K562 (cell line): ENCODE data around the gene PRRT1.

ENCODE experiments used
- AFF4 ChIP-seq: sonication (generic); formaldehyde crosslinking; IDR thresholded peaks from 2 replicates; pipeline ENCODE4 v1.8.0; 2023; ENCODE audit warnings: mild to moderate bottlenecking, missing genetic modification reagents
- CTCF ChIP-seq, 3 experiments: IDR thresholded peaks in 2 of 3; conservative IDR thresholded peaks in 1 of 3; 2 replicates each; pipeline ENCODE4 v1.5.1; 2011 to 2012; ENCODE audit warnings: low read length in 3 of 3, mild to moderate bottlenecking in 3 of 3, control low read depth in 2 of 3, improper control_type of control experiment in 1 of 3, inconsistent platforms in 1 of 3, low read depth in 1 of 3, mixed read lengths in 1 of 3, moderate library complexity in 1 of 3; ENCODE audit not compliant: insufficient read depth in 2 of 3
- FOXM1 ChIP-seq, 2 experiments: fragments of 450-650 bp in 1 of 2; sonication (generic) in 1 of 2; formaldehyde crosslinking in 1 of 2; IDR thresholded peaks; 2 replicates each; pipeline versions ENCODE4 v1.6.1 to v1.9.0; 2017 to 2022; ENCODE audit warnings: low read depth in 2 of 2, mild to moderate bottlenecking in 2 of 2, missing genetic modification reagents in 1 of 2, moderate library complexity in 1 of 2
- MBD2 ChIP-seq: sonication (generic); IDR thresholded peaks from 2 replicates; pipeline ENCODE4 v1.6.1; 2016; ENCODE audit warnings: low read depth, borderline replicate concordance
- MECOM ChIP-seq: fragments of 250-450 bp; sonication (Bioruptor Pico); IDR thresholded peaks from 2 replicates; pipeline ENCODE4 v1.8.0; 2022; ENCODE audit warnings: inconsistent platforms
- MIER1 ChIP-seq: fragments of 450-650 bp; IDR thresholded peaks from 2 replicates; pipeline ENCODE4 v1.6.1; 2016; ENCODE audit warnings: antibody characterized with exemption, mild to moderate bottlenecking, low read depth
- MTA2 ChIP-seq: fragments of 450-650 bp; IDR thresholded peaks from 2 replicates; pipeline ENCODE4 v1.6.1; 2016; ENCODE audit warnings: low read depth
- MYC ChIP-seq, 2 experiments: fragments of 250-450 bp in 1 of 2; sonication (Bioruptor Pico) in 1 of 2; IDR thresholded peaks; 2 replicates each; pipeline versions ENCODE4 v1.5.1 to v1.6.1; 2012 to 2021; ENCODE audit warnings: low read depth in 2 of 2, borderline replicate concordance in 1 of 2, improper control_type of control experiment in 1 of 2, low read length in 1 of 2, mild to moderate bottlenecking in 1 of 2, moderate library complexity in 1 of 2
- ZFP91 ChIP-seq: sonication (generic); formaldehyde crosslinking; IDR thresholded peaks from 2 replicates; pipeline ENCODE4 v1.8.0; 2022; ENCODE audit warnings: mild to moderate bottlenecking, missing genetic modification reagents
- ZNF830 ChIP-seq: fragments of 250-450 bp; sonication (Bioruptor Pico); IDR thresholded peaks from 2 replicates; pipeline ENCODE4 v1.5.0; 2021; ENCODE audit warnings: mild to moderate bottlenecking

- no peak for TF ChIP-seq ZFP91 (CRISPR knock-in tag)
- no peak for TF ChIP-seq CTCF (IDR thresholded peaks at IDR 0.05 in 2 of 3, conservative IDR thresholded peaks at IDR 0.05 in 1 of 3; ENCODE audit: insufficient read depth in 2 of 3, low read depth in 1 of 3, low read length in 3 of 3)
- TF ChIP-seq MBD2: no peak
- TF ChIP-seq MTA2: no peak
- TF ChIP-seq MIER1: no peak
- no peak for TF ChIP-seq MECOM (CRISPR knock-in tag)
- TF ChIP-seq AFF4 (CRISPR knock-in tag): no peak
- TF ChIP-seq FOXM1 (IDR thresholded peaks at IDR 0.05; ENCODE audit: low read depth): no peak
- no peak for TF ChIP-seq FOXM1 (CRISPR knock-in tag; IDR thresholded peaks at IDR 0.05; ENCODE audit: low read depth)
- no peak for TF ChIP-seq ZNF830 (CRISPR knock-in tag)
- no peak for TF ChIP-seq MYC (IDR thresholded peaks at IDR 0.05; ENCODE audit: low read depth, low read length)
- TF ChIP-seq MYC (CRISPR knock-in tag; IDR thresholded peaks at IDR 0.05; ENCODE audit: borderline replicate concordance, low read depth): no peak
Observed at GRCh38 chr6:32139590-32139989, 12.1 kb downstream of the PRRT1 start.
